ENCODE measurements around the gene HOXC5. TPM values are rescaled to one million over a fixed set of nuclear protein-coding genes. Genes with fewer than 3 reads are reported as not detected.

HOXC5 gene
- total RNA-seq, 1 experiment from 2014 or later, result not detected

DNA sequence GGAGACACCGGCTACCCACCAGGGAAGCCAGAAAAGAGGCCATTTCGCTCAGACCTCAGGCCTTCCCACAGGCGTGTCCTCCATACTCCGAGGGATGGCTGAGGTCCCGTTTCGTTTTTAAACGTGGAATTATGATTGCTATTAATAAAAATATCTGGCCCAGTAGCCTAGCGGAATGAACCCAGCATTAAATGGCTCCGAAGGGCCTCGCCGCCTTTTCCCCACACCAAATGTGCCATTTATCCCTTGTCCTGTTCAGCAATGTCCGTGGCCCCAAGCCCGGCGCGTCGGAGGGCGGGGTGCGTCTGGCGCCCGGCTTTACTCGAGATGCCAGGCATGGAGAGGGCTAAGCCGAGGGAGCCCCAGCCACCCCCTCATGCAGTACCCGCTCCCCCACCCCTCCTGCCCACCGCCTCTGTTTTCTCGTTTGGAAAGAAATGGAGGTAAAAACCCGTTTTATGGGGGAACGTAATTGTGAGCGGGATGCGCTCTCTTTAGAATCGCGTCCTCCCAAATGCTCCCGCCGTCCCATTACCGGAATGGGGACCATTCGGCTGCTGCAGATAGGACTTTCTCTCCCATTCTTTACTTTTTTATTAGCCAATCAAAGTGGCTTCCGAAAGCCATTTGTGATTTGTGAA lies 18.4 kb upstream of the HOXC5 start:
- H3K23me2 ChIP-seq (ENCODE audit: insufficient read length, low read depth, low read length, poor library complexity, severe bottlenecking), result peaks cover 10% of the 10 kb centered on the region
- H3K27ac ChIP-seq (ENCODE audit: insufficient read length, low read depth, low read length), result no peak overlapping the region
- no peak overlapping the region for H3K23ac ChIP-seq (ENCODE audit: insufficient read length, low read depth, low read length)
- H2BK5ac ChIP-seq (ENCODE audit: insufficient read length, low read length), result no peak overlapping the region
- H3K4me1 ChIP-seq (ENCODE audit: insufficient read depth, low read length), result no peaks in the 10 kb centered on the region
- no peak overlapping the region for H3K4me2 ChIP-seq (ENCODE audit: insufficient read depth, insufficient read length, low read length)
- H2AK5ac ChIP-seq (ENCODE audit: insufficient read length, low read length), result no peak overlapping the region
- H3K56ac ChIP-seq (ENCODE audit: insufficient read length, low read depth, low read length), result no peak overlapping the region
- no peak overlapping the region for H2BK20ac ChIP-seq (ENCODE audit: low read depth, low read length, poor library complexity, severe bottlenecking)
- H2AFZ ChIP-seq (ENCODE audit: low read length), result no peak overlapping the region
- peaks cover 0 to 2% of the 10 kb centered on the region in 2 experiments; a peak in 1 of 5 replicates for H3K9me3 Mint-ChIP-seq
- no peaks in the 10 kb centered on the region for H4K20me1 ChIP-seq (ENCODE audit: control insufficient read depth, insufficient read depth, insufficient read length)
- H4K91ac ChIP-seq (ENCODE audit: insufficient read length, low read depth, low read length), result no peak overlapping the region
- peaks cover 10 to 39% of the 10 kb centered on the region in 2 experiments for H3K4me1 Mint-ChIP-seq
- peaks cover 100% of the 10 kb centered on the region for H3K27me3 Mint-ChIP-seq (ENCODE audit: low read depth)
- H2BK12ac ChIP-seq (ENCODE audit: insufficient read length, low read depth, low read length), result no peak overlapping the region
- H3K27me3 ChIP-seq (ENCODE audit: insufficient read depth, low read length), result peaks cover 91% of the 10 kb centered on the region
- no peaks in the 10 kb centered on the region for H3K79me2 ChIP-seq (ENCODE audit: insufficient read depth, low read length)
- no peak overlapping the region; a peak in 1 of 7 replicates for H3K27ac Mint-ChIP-seq
- no peak overlapping the region for H2BK15ac ChIP-seq (ENCODE audit: low read depth, low read length)
- H2BK120ac ChIP-seq (ENCODE audit: low read depth, low read length, poor library complexity, severe bottlenecking), result no peak overlapping the region
- no peak overlapping the region for H3K14ac ChIP-seq (ENCODE audit: insufficient read depth, low read length)
- no peak overlapping the region for H3K9ac ChIP-seq (ENCODE audit: extremely low read depth, insufficient read length, low read length)
- WGBS (ENCODE audit: extremely low coverage, insufficient read length, low lambda C conversion rate), result no CpG with 5 or more reads among the region's 36 CpGs
- TF ChIP-seq CTCF (conservative IDR thresholded peaks at IDR 0.05), result no peak
- no peak overlapping the region for H4K8ac ChIP-seq (replicated peaks; ENCODE audit: insufficient read length, low read depth, low read length)
- no peaks in the 10 kb centered on the region for H3K79me1 ChIP-seq (ENCODE audit: insufficient read depth, low read depth, low read length, poor library complexity, severe bottlenecking)
- H3K4ac ChIP-seq (ENCODE audit: low read depth, low read length), result no peak overlapping the region
- no peak overlapping the region; a peak in 1 of 5 replicates for H3K4me3 Mint-ChIP-seq
- no peaks in the 10 kb centered on the region for H3K36me3 Mint-ChIP-seq (ENCODE audit: insufficient read depth in 1 of 3, low read depth in 3 of 3)
- no peak for DNase-seq
- no peak overlapping the region for H3T11ph ChIP-seq (ENCODE audit: low read length)
- no peak overlapping the region for H3K18ac ChIP-seq (ENCODE audit: insufficient read length, low read depth, low read length)
- H4K5ac ChIP-seq (ENCODE audit: insufficient read length, low read depth, low read length), result no peak overlapping the region
- H3K9me3 ChIP-seq (ENCODE audit: control insufficient read depth, low read depth, low read length), result no peaks in the 10 kb centered on the region
